GM23248 (cell line): ENCODE measurements around the gene CITED4.

ENCODE experiments used
- EZH2 ChIP-seq: fragments of 200-600 bp; sonication (generic); IDR thresholded peaks from 2 replicates; pipeline ENCODE4 v1.6.1; 2018; ENCODE audit warnings: antibody characterized with exemption, mild to moderate bottlenecking; ENCODE audit not compliant: insufficient read depth, poor library complexity, severe bottlenecking
- EZH2phosphoT487 ChIP-seq: fragments of 200-600 bp; sonication (generic); IDR thresholded peaks from 2 replicates; pipeline ENCODE4 v1.6.1; 2018; ENCODE audit warnings: antibody characterized with exemption, moderate library complexity, mild to moderate bottlenecking, low read depth; ENCODE audit not compliant: insufficient read depth

- TF ChIP-seq EZH2 = no peak
- TF ChIP-seq EZH2phosphoT487 = no peak
Measured at GRCh38 chr1:40879482-40880175, 17.5 kb upstream of the CITED4 start.
